CD4-positive, CD25-positive, alpha-beta regulatory T cell (primary cell): Measurements from ENCODE around the gene SERPINA4. TPM values are rescaled to one million over a fixed set of nuclear protein-coding genes. Genes with fewer than 3 reads are reported as not detected.

ENCODE experiments used
- ATAC-seq, 2 donors: fragments of 150-1000 bp; cut with Tn5 transposase; one replicate each; pipeline ENCODE4 v1.10.0; 2021; ENCODE audit warnings: low read depth in 2 of 2, moderate number of reproducible peaks in 2 of 2, moderate library complexity in 1 of 2
- DNase-seq, 3 donors: peaks; one replicate each; pipeline versions ENCODE4 v3.0.0 to v3.0.0-alpha.2; 2012 to 2022; ENCODE audit warnings: mixed read lengths in 1 of 3
- H3K27ac ChIP-seq: one replicate; pipeline ENCODE4 v1.7.0; 2013; ENCODE audit warnings: mild to moderate bottlenecking, low read length; ENCODE audit not compliant: insufficient read depth, poor library complexity, severe bottlenecking
- H3K27me3 ChIP-seq: one replicate; pipeline ENCODE4 v1.7.0; 2013; ENCODE audit warnings: low read length; ENCODE audit not compliant: control insufficient read depth, insufficient read depth
- H3K36me3 ChIP-seq: one replicate; pipeline ENCODE4 v1.7.0; 2013; ENCODE audit warnings: mild to moderate bottlenecking, low read length, moderate library complexity; ENCODE audit not compliant: control insufficient read depth, insufficient read depth
- H3K4me1 ChIP-seq: 2 replicates; pipeline ENCODE4 v1.7.0; 2013; ENCODE audit warnings: mild to moderate bottlenecking, low read length; ENCODE audit not compliant: insufficient read depth, control insufficient read depth, poor library complexity, severe bottlenecking
- H3K4me3 ChIP-seq: one replicate; pipeline ENCODE4 v1.7.0; 2013; ENCODE audit warnings: low read depth, mild to moderate bottlenecking, low read length, moderate library complexity
- H3K9me3 ChIP-seq, 2 experiments: 1 replicate in 1 of 2; 2 replicates in 1 of 2; pipeline ENCODE4 v1.7.0; 2013; ENCODE audit warnings: low read length in 2 of 2, mild to moderate bottlenecking in 1 of 2, moderate library complexity in 1 of 2; ENCODE audit not compliant: control insufficient read depth in 2 of 2
- H3K27ac Mint-ChIP-seq, 3 donors: one replicate each; pipeline ENCODE4 v1.8.0; 2020 to 2022; ENCODE audit warnings: mild to moderate bottlenecking in 3 of 3, mixed read lengths in 3 of 3, moderate library complexity in 2 of 3
- H3K27me3 Mint-ChIP-seq: one replicate; pipeline ENCODE4 v1.8.0; 2022; ENCODE audit warnings: mild to moderate bottlenecking, mixed read lengths
- H3K36me3 Mint-ChIP-seq: one replicate; pipeline ENCODE4 v1.8.0; 2020; ENCODE audit warnings: mixed read lengths
- H3K4me1 Mint-ChIP-seq, 4 donors: one replicate each; pipeline ENCODE4 v1.8.0; 2020 to 2022; ENCODE audit warnings: mixed read lengths in 4 of 4, mild to moderate bottlenecking in 1 of 4
- H3K4me3 Mint-ChIP-seq, 4 donors: one replicate each; pipeline ENCODE4 v1.8.0; 2020 to 2022; ENCODE audit warnings: mild to moderate bottlenecking in 4 of 4, mixed read lengths in 4 of 4, moderate library complexity in 3 of 4
- H3K9me3 Mint-ChIP-seq, 7 donors: one replicate each; pipeline ENCODE4 v1.8.0; 2020 to 2022; ENCODE audit warnings: mixed read lengths in 7 of 7, mild to moderate bottlenecking in 3 of 7, moderate library complexity in 2 of 7
- polyA plus RNA-seq, 4 donors: library from polyadenylated mRNA; unstranded; fragments of 300-500 nt; fragmentation: Illumina TruSeq; gene quantifications; one replicate each; pipeline ENCODE4 v1.2.3, GENCODE V29; 2021
- total RNA-seq: library from RNA; stranded (reverse); gene quantifications from one replicate; pipeline ENCODE4 v1.2.3, GENCODE V29; 2022

Gene SERPINA4
- total and polyA plus RNA-seq, 5 donors from 2014 or later: not detected

GRCh38 chr14:94564381-94564780 lies 3.1 kb downstream of the SERPINA4 start:
- H3K27me3 Mint-ChIP-seq: no peaks in the 10 kb centered on the region

GRCh38 chr14:94568186-94568585 lies 6.9 kb downstream of the SERPINA4 start:
- Histone ChIP-seq H3K4me1 (no peaks in the 10 kb centered on the region), H3K36me3 (no peaks in the 10 kb centered on the region), H3K4me3 (no peak overlapping the region), H3K9me3 (no peaks in the 10 kb centered on the region), H3K27ac (no peak overlapping the region), H3K27me3 (no peaks in the 10 kb centered on the region)
- Mint-ChIP-seq H3K27ac (no peak overlapping the region), H3K27me3 (no peaks in the 10 kb centered on the region), H3K9me3 (peaks cover 0 to 4% (median 0%) of the 10 kb centered on the region in 7 donors), H3K4me3 (no peak overlapping the region), H3K4me1 (no peaks in the 10 kb centered on the region), H3K36me3 (no peaks in the 10 kb centered on the region)
- ATAC-seq (no peak), DNase-seq (no peak)

More at GRCh38 chr14:94564381-94564780, 3.1 kb downstream of the SERPINA4 start:
- Mint-ChIP-seq H3K9me3 (peaks cover 0 to 4% (median 2%) of the 10 kb centered on the region in 7 donors), H3K27ac (no peak overlapping the region), H3K4me1 (no peaks in the 10 kb centered on the region), H3K36me3 (no peaks in the 10 kb centered on the region), H3K4me3 (no peak overlapping the region)
- no peak overlapping the region for H3K27ac ChIP-seq
- no peaks in the 10 kb centered on the region for H3K27me3 ChIP-seq
- H3K4me3 ChIP-seq: no peak overlapping the region
- no peaks in the 10 kb centered on the region for H3K36me3 ChIP-seq
- DNase-seq (no peak), ATAC-seq (no peak)
- no peaks in the 10 kb centered on the region for H3K4me1 ChIP-seq
- no peaks in the 10 kb centered on the region for H3K9me3 ChIP-seq

- Mint-ChIP-seq H3K4me3 (no peak overlapping the region), H3K9me3 (peaks cover 0 to 4% (median 0%) of the 10 kb centered on the region in 7 donors), H3K27me3 (no peaks in the 10 kb centered on the region), H3K36me3 (no peaks in the 10 kb centered on the region), H3K27ac (no peak overlapping the region), H3K4me1 (no peaks in the 10 kb centered on the region)
- no peaks in the 10 kb centered on the region for H3K9me3 ChIP-seq
- H3K27me3 ChIP-seq: no peaks in the 10 kb centered on the region
- no peak overlapping the region for H3K27ac ChIP-seq
- ATAC-seq: no peak
- no peaks in the 10 kb centered on the region for H3K4me1 ChIP-seq
- no peak for DNase-seq
- no peak overlapping the region for H3K4me3 ChIP-seq
- no peaks in the 10 kb centered on the region for H3K36me3 ChIP-seq
Observed at GRCh38 chr14:94569381-94570001, 8.2 kb downstream of the SERPINA4 start.

- Histone ChIP-seq H3K4me1 (no peaks in the 10 kb centered on the region), H3K36me3 (no peaks in the 10 kb centered on the region), H3K9me3 (no peaks in the 10 kb centered on the region), H3K27ac (no peak overlapping the region), H3K4me3 (no peak overlapping the region), H3K27me3 (no peaks in the 10 kb centered on the region)
- Mint-ChIP-seq H3K4me1 (no peaks in the 10 kb centered on the region), H3K27ac (no peak overlapping the region), H3K27me3 (no peaks in the 10 kb centered on the region), H3K4me3 (no peak overlapping the region), H3K36me3 (no peaks in the 10 kb centered on the region), H3K9me3 (peaks cover 0 to 3% (median 0%) of the 10 kb centered on the region in 7 donors)
- ATAC-seq (no peak), DNase-seq (no peak)
Observed at GRCh38 chr14:94570002-94570400, 8.8 kb downstream of the SERPINA4 start.

- no peaks in the 10 kb centered on the region for H3K4me1 Mint-ChIP-seq
- no peak for DNase-seq
- no peak overlapping the region for H3K27ac ChIP-seq
- no peaks in the 10 kb centered on the region for H3K36me3 ChIP-seq
- peaks cover 0 to 2% (median 0%) of the 10 kb centered on the region in 7 donors for H3K9me3 Mint-ChIP-seq
- no peak overlapping the region for H3K4me3 ChIP-seq
- H3K4me1 ChIP-seq: no peaks in the 10 kb centered on the region
- H3K36me3 Mint-ChIP-seq: no peaks in the 10 kb centered on the region
- no peaks in the 10 kb centered on the region for H3K27me3 Mint-ChIP-seq
- no peak for ATAC-seq
- no peak overlapping the region for H3K27ac Mint-ChIP-seq
- no peaks in the 10 kb centered on the region for H3K27me3 ChIP-seq
- no peaks in the 10 kb centered on the region for H3K9me3 ChIP-seq
- no peak overlapping the region for H3K4me3 Mint-ChIP-seq
Observed at GRCh38 chr14:94570440-94570839, 9.2 kb downstream of the SERPINA4 start.

GRCh38 chr14:94571395-94571794 lies 10.2 kb downstream of the SERPINA4 start:
- H3K9me3 ChIP-seq: no peaks in the 10 kb centered on the region
- Mint-ChIP-seq H3K4me3 (no peak overlapping the region), H3K4me1 (no peaks in the 10 kb centered on the region), H3K27me3 (no peaks in the 10 kb centered on the region), H3K36me3 (no peaks in the 10 kb centered on the region), H3K27ac (no peak overlapping the region), H3K9me3 (peaks cover 0 to 2% (median 0%) of the 10 kb centered on the region in 7 donors)
- no peaks in the 10 kb centered on the region for H3K4me1 ChIP-seq
- ATAC-seq (no peak), DNase-seq (no peak)
- no peak overlapping the region for H3K4me3 ChIP-seq
- H3K27me3 ChIP-seq: no peaks in the 10 kb centered on the region
- H3K27ac ChIP-seq: no peak overlapping the region
- no peaks in the 10 kb centered on the region for H3K36me3 ChIP-seq

- ATAC-seq (no peak), DNase-seq (no peak)
- no peak overlapping the region for H3K27ac ChIP-seq
- no peaks in the 10 kb centered on the region for H3K36me3 ChIP-seq
- peaks cover 0 to 2% (median 0%) of the 10 kb centered on the region in 7 donors for H3K9me3 Mint-ChIP-seq
- H3K4me1 ChIP-seq: no peaks in the 10 kb centered on the region
- no peaks in the 10 kb centered on the region for H3K27me3 Mint-ChIP-seq
- H3K4me3 ChIP-seq: no peak overlapping the region
- no peaks in the 10 kb centered on the region for H3K4me1 Mint-ChIP-seq
- H3K27ac Mint-ChIP-seq: no peak overlapping the region
- no peaks in the 10 kb centered on the region for H3K27me3 ChIP-seq
- no peaks in the 10 kb centered on the region for H3K9me3 ChIP-seq
- H3K4me3 Mint-ChIP-seq: no peak overlapping the region
- no peaks in the 10 kb centered on the region for H3K36me3 Mint-ChIP-seq
Observed at GRCh38 chr14:94571950-94572349, 10.7 kb downstream of the SERPINA4 start.

GRCh38 chr14:94572637-94573303 lies 11.5 kb downstream of the SERPINA4 start:
- Mint-ChIP-seq H3K27me3 (no peaks in the 10 kb centered on the region), H3K36me3 (no peaks in the 10 kb centered on the region), H3K27ac (no peak overlapping the region), H3K4me1 (no peaks in the 10 kb centered on the region), H3K4me3 (no peak overlapping the region), H3K9me3 (peaks cover 0 to 2% (median 0%) of the 10 kb centered on the region in 7 donors)
- Histone ChIP-seq H3K36me3 (no peaks in the 10 kb centered on the region), H3K27ac (no peak overlapping the region), H3K4me1 (no peaks in the 10 kb centered on the region), H3K4me3 (no peak overlapping the region), H3K27me3 (no peaks in the 10 kb centered on the region), H3K9me3 (no peaks in the 10 kb centered on the region)
- DNase-seq (no peak), ATAC-seq (no peak)
